ENCODE data around the gene PTPRC. TPM values are rescaled to one million over a fixed set of nuclear protein-coding genes. Genes with fewer than 3 reads are reported as not detected.

The PTPRC gene
- total RNA-seq, 1 experiment from 2014 or later, result 0.25 TPM

DNA sequence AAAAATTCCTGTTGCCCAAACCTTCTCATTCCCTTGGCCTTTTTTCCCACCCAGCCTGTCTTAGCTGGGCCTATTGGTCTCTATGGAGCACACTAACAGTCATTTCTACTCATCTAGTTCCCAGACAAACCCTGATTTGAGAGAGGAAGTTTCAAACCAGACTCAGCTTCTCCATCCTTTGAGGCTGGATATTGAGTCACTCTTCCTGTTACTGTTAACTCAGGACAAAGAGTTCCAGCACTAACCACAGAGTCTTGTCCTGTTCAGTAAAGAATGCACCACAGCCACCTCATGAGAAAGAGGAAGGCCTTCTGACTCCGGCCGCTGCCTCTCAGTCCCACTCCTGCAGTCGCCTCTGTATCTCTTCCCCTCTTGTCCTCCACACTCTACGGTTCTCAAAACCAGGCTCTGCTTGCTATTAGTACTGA is 137.8 kb downstream of the PTPRC start:
- intact Hi-C loops (cut with micrococcal nuclease; ENCODE audit: unreplicated experiment), result loop anchor here (10.0 kb wide), 1 partner anchor 468 kb away; no protein-coding TSS in a partner anchor
- ChIA-PET POLR2A (no interaction called here), CTCF (no interaction called here)
- no peak overlapping the region for H3K4me3 ChIP-seq (ENCODE audit: low read depth, low read length)
- H3K9me3 ChIP-seq, result no peaks in the 10 kb centered on the region
- no peaks in the 10 kb centered on the region for H3K27me3 Mint-ChIP-seq (ENCODE audit: insufficient read depth, unreplicated experiment)
- DNase-seq, result no peak
- H3K9me3 Mint-ChIP-seq (ENCODE audit: unreplicated experiment), result no peaks in the 10 kb centered on the region
- H3K27ac Mint-ChIP-seq (ENCODE audit: unreplicated experiment), result no peak overlapping the region
- no peaks in the 10 kb centered on the region for H3K27me3 ChIP-seq (replicated peaks; ENCODE audit: control insufficient read depth, insufficient read depth, low read length)
- no TSS peak for BruUV-seq (replicated peaks)
- no peak overlapping the region for H3K4me3 Mint-ChIP-seq (ENCODE audit: unreplicated experiment)
- H3K36me3 ChIP-seq (ENCODE audit: control insufficient read depth, insufficient read depth, low read length), result no peaks in the 10 kb centered on the region
- TF ChIP-seq, protein P1, sequence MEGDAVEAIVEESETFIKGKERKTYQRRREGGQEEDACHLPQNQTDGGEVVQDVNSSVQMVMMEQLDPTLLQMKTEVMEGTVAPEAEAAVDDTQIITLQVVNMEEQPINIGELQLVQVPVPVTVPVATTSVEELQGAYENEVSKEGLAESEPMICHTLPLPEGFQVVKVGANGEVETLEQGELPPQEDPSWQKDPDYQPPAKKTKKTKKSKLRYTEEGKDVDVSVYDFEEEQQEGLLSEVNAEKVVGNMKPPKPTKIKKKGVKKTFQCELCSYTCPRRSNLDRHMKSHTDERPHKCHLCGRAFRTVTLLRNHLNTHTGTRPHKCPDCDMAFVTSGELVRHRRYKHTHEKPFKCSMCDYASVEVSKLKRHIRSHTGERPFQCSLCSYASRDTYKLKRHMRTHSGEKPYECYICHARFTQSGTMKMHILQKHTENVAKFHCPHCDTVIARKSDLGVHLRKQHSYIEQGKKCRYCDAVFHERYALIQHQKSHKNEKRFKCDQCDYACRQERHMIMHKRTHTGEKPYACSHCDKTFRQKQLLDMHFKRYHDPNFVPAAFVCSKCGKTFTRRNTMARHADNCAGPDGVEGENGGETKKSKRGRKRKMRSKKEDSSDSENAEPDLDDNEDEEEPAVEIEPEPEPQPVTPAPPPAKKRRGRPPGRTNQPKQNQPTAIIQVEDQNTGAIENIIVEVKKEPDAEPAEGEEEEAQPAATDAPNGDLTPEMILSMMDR (IDR thresholded peaks at IDR 0.05; ENCODE audit: insufficient read depth in 1 of 2, low read depth in 1 of 2, low read length in 1 of 2, severe bottlenecking in 1 of 2, unreplicated experiment in 1 of 2), result no peak
- H3K36me3 Mint-ChIP-seq (ENCODE audit: insufficient read depth, unreplicated experiment), result no peaks in the 10 kb centered on the region
- peaks cover 18% of the 10 kb centered on the region; the same call in 1 of the 2 replicates for H3K4me1 ChIP-seq
- no peaks in the 10 kb centered on the region for H3K4me1 Mint-ChIP-seq (ENCODE audit: low read depth, unreplicated experiment)

GRCh38 chr1:198778049-198778448 is 139.2 kb downstream of the PTPRC start:
- H3K27me3 Mint-ChIP-seq (ENCODE audit: insufficient read depth, unreplicated experiment), result no peaks in the 10 kb centered on the region
- H3K27me3 ChIP-seq (replicated peaks; ENCODE audit: control insufficient read depth, insufficient read depth, low read length), result no peaks in the 10 kb centered on the region
- no TSS peak for BruUV-seq (replicated peaks)
- DNase-seq, result no peak
- no peaks in the 10 kb centered on the region for H3K4me1 Mint-ChIP-seq (ENCODE audit: low read depth, unreplicated experiment)
- no peaks in the 10 kb centered on the region for H3K9me3 Mint-ChIP-seq (ENCODE audit: unreplicated experiment)
- H3K36me3 ChIP-seq (ENCODE audit: control insufficient read depth, insufficient read depth, low read length), result no peaks in the 10 kb centered on the region
- intact Hi-C loops (cut with micrococcal nuclease; ENCODE audit: unreplicated experiment), result loop anchor here (10.0 kb wide), 1 partner anchor 467 kb away; no protein-coding TSS in a partner anchor
- ChIA-PET CTCF (no interaction called here), POLR2A (no interaction called here)
- H3K27ac Mint-ChIP-seq (ENCODE audit: unreplicated experiment), result no peak overlapping the region
- no peak overlapping the region for H3K4me3 Mint-ChIP-seq (ENCODE audit: unreplicated experiment)
- no peaks in the 10 kb centered on the region for H3K9me3 ChIP-seq
- H3K4me1 ChIP-seq, result peaks cover 19% of the 10 kb centered on the region; the same call in 1 of the 2 replicates
- TF ChIP-seq, protein P1 (IDR thresholded peaks at IDR 0.05; ENCODE audit: insufficient read depth in 1 of 2, low read depth in 1 of 2, low read length in 1 of 2, severe bottlenecking in 1 of 2, unreplicated experiment in 1 of 2), result no peak
- no peaks in the 10 kb centered on the region for H3K36me3 Mint-ChIP-seq (ENCODE audit: insufficient read depth, unreplicated experiment)
- no peak overlapping the region for H3K4me3 ChIP-seq (ENCODE audit: low read depth, low read length)

GRCh38 chr1:198780376-198780775 is 141.5 kb downstream of the PTPRC start:
- Mint-ChIP-seq H3K9me3 (ENCODE audit: unreplicated experiment) (no peaks in the 10 kb centered on the region), H3K4me1 (ENCODE audit: low read depth, unreplicated experiment) (no peaks in the 10 kb centered on the region), H3K27me3 (ENCODE audit: insufficient read depth, unreplicated experiment) (no peaks in the 10 kb centered on the region), H3K27ac (ENCODE audit: unreplicated experiment) (no peak overlapping the region), H3K36me3 (ENCODE audit: insufficient read depth, unreplicated experiment) (no peaks in the 10 kb centered on the region), H3K4me3 (ENCODE audit: unreplicated experiment) (no peak overlapping the region)
- Histone ChIP-seq H3K27me3 (replicated peaks; ENCODE audit: control insufficient read depth, insufficient read depth, low read length) (no peaks in the 10 kb centered on the region), H3K4me3 (ENCODE audit: low read depth, low read length) (no peak overlapping the region), H3K4me1 (peaks cover 19% of the 10 kb centered on the region; the same call in 1 of the 2 replicates), H3K9me3 (no peaks in the 10 kb centered on the region), H3K36me3 (ENCODE audit: control insufficient read depth, insufficient read depth, low read length) (no peaks in the 10 kb centered on the region)
- no TSS peak for BruUV-seq (replicated peaks)
- TF ChIP-seq, protein P1 (IDR thresholded peaks at IDR 0.05; ENCODE audit: insufficient read depth in 1 of 2, low read depth in 1 of 2, low read length in 1 of 2, severe bottlenecking in 1 of 2, unreplicated experiment in 1 of 2), result no peak
- POLR2A ChIA-PET, result no interaction called here
- intact Hi-C loops (cut with micrococcal nuclease; ENCODE audit: unreplicated experiment), result loop anchor here (2.0 kb wide), 1 partner anchor 158 kb away; no protein-coding TSS in a partner anchor
- CTCF ChIA-PET, result no interaction called here
- no peak for DNase-seq
